B cell (primary cell): ENCODE results near the gene HARBI1.

Experiments
- CTCF ChIP-seq: fragments of 200-600 bp; IDR thresholded peaks from one replicate; pipeline ENCODE4 v1.8.0; 2022; ENCODE audit warnings: antibody characterized with exemption, mild to moderate bottlenecking
- EZH2 ChIP-seq: IDR thresholded peaks from 2 replicates; pipeline ENCODE4 v1.6.1; 2012; ENCODE audit warnings: borderline replicate concordance, low read depth, mild to moderate bottlenecking, moderate library complexity, low read length; ENCODE audit not compliant: insufficient read depth, poor library complexity, severe bottlenecking

GRCh38 chr11:46628961-46629360 is 11.9 kb upstream of the HARBI1 start:
- no peak for TF ChIP-seq CTCF
- no peak for TF ChIP-seq EZH2
